HG03039 (cell line): ENCODE measurements around the gene B3GNT4.
A peak's percentile ranks its signal among the peaks of the same experiment; 100 is the strongest.
"Not testable (repeated sequence)": the region's sequence is repeated elsewhere in the genome, so short reads cannot be mapped to it uniquely, and the experiment has no call there.

ENCODE experiments used
- ATAC-seq: cut with Tn5 transposase; IDR thresholded peaks from one replicate; pipeline ENCODE4 v1.9.1; 2021; ENCODE audit warnings: mild to moderate bottlenecking, moderate library complexity; ENCODE audit not compliant: unreplicated experiment

The B3GNT4 gene

GRCh38 chr12:122208073-122208820 is 4.7 kb downstream of the B3GNT4 start:
- ATAC-seq, result no peak

DNA sequence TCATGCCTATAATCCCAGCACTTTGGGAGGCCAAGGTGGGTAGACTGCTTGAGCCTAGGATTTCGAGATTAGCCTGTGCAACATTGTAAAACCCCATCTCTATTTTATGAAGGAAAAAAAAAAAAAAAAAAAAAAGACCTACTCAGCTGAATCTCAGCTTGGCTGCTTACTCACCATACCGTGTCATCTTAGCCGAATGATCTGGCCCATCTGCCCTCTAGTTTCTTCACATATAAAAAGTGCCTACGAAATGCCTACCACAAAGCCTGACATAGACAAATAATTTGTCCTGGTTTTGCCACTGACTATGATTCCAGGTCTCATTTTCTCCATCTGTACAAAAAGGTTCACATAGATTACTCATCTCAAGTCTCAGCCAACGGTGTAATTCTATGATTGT is 12.3 kb downstream of the B3GNT4 start:
- ATAC-seq, result no peak

GRCh38 chr12:122216445-122216844 is 12.9 kb downstream of the B3GNT4 start:
- no peak for ATAC-seq

- ATAC-seq, result peak; percentile 89
Observed at GRCh38 chr12:122225683-122226365, 22.3 kb downstream of the B3GNT4 start, which contains the start of gene DIABLO. Gene DIABLO, minus strand, starts transcription at chr12:122226052. Its CDS starts 38 bp downstream, at chr12:122226014.

- ATAC-seq, result no peak
Observed at GRCh38 chr12:122226366-122227125, 23.0 kb downstream of the B3GNT4 start.

- ATAC-seq, result no peak
Observed at GRCh38 chr12:122227341-122227740, 23.8 kb downstream of the B3GNT4 start.

DNA sequence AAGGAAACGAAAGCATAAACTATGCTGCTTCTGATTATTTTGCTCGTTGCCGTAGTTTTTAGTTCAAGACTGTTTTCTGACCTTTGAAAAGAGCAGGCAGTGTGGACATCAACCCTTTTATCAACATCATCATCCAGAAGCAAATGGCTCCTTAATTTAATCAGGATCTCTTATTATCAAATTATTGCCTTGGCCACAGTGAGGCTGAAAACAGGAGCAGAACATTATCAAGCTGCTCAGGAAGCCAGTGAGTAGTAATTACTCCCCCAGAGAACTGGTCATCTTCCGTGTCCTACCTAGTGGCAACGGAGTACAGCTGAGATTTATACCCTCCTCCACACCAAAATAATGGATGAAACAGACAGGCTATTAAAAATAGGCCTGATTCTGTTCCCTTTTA is 24.6 kb downstream of the B3GNT4 start:
- ATAC-seq, result no peak

- no peak for ATAC-seq
Observed at GRCh38 chr12:122230798-122231197, 27.3 kb downstream of the B3GNT4 start.

DNA sequence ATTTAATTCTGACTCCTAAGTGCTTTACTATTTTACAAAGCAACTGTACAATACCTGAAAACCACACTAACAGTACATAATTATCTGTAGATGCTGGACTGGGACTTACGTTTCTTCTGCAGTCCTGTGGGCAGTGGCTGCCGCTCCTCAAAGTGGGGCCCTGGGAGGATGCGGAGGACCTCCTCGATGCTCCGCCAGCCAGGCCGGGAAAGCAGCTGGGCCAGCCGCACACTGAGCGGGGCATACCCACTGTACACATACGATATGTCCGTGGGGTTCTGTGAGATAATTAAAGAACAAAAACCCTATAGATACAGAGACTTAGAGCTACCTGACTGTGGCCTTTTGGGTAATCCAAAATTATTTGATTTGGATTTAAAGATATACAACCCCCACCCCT is 29.2 kb downstream of the B3GNT4 start:
- ATAC-seq, result no peak

GRCh38 chr12:122235741-122236140 is 32.2 kb downstream of the B3GNT4 start:
- no peak for ATAC-seq

DNA sequence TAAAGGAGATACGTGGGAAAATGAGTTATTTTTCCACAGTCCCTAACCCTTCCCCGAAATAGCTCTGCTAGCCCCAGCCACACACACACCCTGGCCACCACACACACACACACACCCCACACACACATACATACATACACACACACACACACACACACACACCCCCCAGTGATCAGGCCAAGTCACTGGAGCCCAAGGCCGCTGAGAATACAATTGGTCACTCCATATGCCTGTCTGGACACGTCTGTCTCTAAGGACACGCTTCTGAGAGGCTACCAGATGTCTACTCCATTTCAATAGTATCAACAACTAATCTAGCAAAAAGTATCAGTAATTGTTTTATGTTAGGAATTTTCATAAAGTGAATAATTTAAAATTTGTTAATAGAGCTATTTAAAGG is 35.4 kb downstream of the B3GNT4 start:
- no peak for ATAC-seq

DNA sequence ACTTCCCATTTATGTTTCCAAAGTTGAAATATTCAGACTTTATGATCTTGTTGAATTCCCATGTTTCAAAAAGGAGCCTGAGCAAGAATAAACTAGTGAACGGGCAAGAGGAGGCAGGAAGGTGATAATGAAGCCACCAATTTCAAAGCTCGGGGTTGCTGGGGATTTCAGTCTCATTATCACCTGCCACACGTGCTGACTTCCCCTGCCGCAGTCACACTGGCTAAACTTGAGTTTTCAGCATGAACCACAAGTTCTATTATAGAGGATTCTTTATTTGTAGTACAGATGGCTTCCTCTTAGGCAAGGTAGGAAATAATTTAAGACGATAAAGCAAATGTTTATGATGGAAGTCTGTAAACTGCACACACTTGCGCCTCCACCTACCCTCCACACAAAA is 40.5 kb downstream of the B3GNT4 start:
- ATAC-seq, result no peak

GRCh38 chr12:122244565-122245371 is 41.3 kb downstream of the B3GNT4 start:
- ATAC-seq, result no peak

- ATAC-seq, result no peak
Observed at GRCh38 chr12:122245553-122245952, 42.0 kb downstream of the B3GNT4 start.

DNA sequence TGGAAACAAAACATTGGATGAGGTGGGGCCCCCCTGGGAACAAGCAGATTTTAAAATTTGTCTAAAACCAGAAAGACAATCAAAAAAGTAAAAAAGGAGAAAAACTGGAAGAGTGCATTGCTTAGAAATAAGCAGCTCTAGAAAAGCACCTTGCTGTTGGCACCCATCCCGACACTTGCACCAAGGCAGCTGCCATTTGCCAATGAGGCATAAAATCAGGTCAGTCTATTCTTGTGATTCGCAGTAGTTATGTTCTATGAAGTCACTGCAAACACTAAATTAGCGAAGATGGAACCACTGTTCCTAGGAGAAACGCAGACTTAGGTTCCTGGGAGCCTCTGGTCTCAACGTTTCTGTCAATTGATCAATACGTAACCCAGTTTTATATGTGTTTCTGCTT is 46.5 kb downstream of the B3GNT4 start:
- no peak for ATAC-seq

DNA sequence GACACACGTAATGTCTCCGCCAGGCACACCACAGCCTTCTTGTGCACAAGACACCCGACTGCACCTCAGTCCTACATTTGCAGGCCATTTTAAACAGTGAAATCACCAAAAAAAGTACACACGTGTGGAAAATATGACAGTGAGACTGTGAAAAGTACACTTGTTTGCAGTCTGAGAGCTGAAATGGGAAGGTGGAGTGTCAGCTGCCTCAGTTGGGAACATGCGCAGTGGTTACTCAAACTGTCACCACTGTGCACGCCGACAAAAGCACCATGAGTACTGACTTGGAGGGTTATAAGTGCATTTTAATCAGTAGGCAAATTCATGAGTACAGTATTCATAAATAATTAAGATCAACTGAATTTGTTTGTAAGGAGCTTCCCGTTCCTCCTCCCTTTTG is 47.0 kb downstream of the B3GNT4 start:
- no peak for ATAC-seq

- not testable (repeated sequence) for ATAC-seq
Observed at GRCh38 chr12:122258462-122258861, 55.0 kb downstream of the B3GNT4 start.
